Measurements from ENCODE around the gene TOM1L2.
"Not testable (repeated sequence)": the region's sequence is repeated elsewhere in the genome, so short reads cannot be mapped to it uniquely, and the experiment has no call there.

The TOM1L2 gene

GRCh38 chr17:17942846-17943245 is 29.4 kb downstream of the TOM1L2 start:
- no peak for DNase-seq

GRCh38 chr17:17941015-17941414 is 31.2 kb downstream of the TOM1L2 start:
- DNase-seq: no peak

- no peak for DNase-seq
These were observed 31.7 kb downstream of the TOM1L2 start for GRCh38 chr17:17940441-17940911.

GRCh38 chr17:17939941-17940340 is 32.3 kb downstream of the TOM1L2 start:
- not testable (repeated sequence) for DNase-seq

GRCh38 chr17:17938388-17939107 is 33.7 kb downstream of the TOM1L2 start:
- no peak for DNase-seq

GRCh38 chr17:17937958-17938357 is 34.2 kb downstream of the TOM1L2 start:
- DNase-seq: no peak

GRCh38 chr17:17937201-17937853 is 34.9 kb downstream of the TOM1L2 start:
- DNase-seq: no peak

- DNase-seq: no peak
These were observed 36.6 kb downstream of the TOM1L2 start for GRCh38 chr17:17935321-17936271.

- no peak for DNase-seq
These were observed 37.4 kb downstream of the TOM1L2 start for GRCh38 chr17:17934806-17935205.

- DNase-seq: no peak
These were observed 38.0 kb downstream of the TOM1L2 start for GRCh38 chr17:17934214-17934613.

- no peak for DNase-seq
These were observed 38.4 kb downstream of the TOM1L2 start for GRCh38 chr17:17933775-17934174.

- no peak for DNase-seq
These were observed 41.0 kb downstream of the TOM1L2 start for GRCh38 chr17:17931159-17931558.

- DNase-seq: no peak
These were observed 41.5 kb downstream of the TOM1L2 start for GRCh38 chr17:17930674-17931073.

GRCh38 chr17:17929655-17930380 is 42.4 kb downstream of the TOM1L2 start:
- DNase-seq: no peak

GRCh38 chr17:17928398-17929287 is 43.6 kb downstream of the TOM1L2 start:
- DNase-seq: no peak

GRCh38 chr17:17926840-17927449 is 45.3 kb downstream of the TOM1L2 start:
- DNase-seq: no peak

GRCh38 chr17:17926036-17926435 is 46.2 kb downstream of the TOM1L2 start:
- DNase-seq: no peak

GRCh38 chr17:17924857-17925250 is 47.3 kb downstream of the TOM1L2 start:
- no peak for DNase-seq

- no peak for DNase-seq
These were observed 47.9 kb downstream of the TOM1L2 start for GRCh38 chr17:17924131-17924856.

GRCh38 chr17:17922070-17922614 is 50.1 kb downstream of the TOM1L2 start:
- DNase-seq: no peak

All from stimulated activated CD4-positive, alpha-beta T cell treated with anti-CD3 and anti-CD28 coated beads, Interleukin-15, amount 100 ng/mL, for 24 hours (primary cell).